CD4-positive, alpha-beta T cell treated with Interleukin-15 for 4 hours (primary cell): ENCODE results near the gene SEC24D.
A peak's percentile ranks its signal among the peaks of the same experiment; 100 is the strongest.

Experiments used
- DNase-seq: peaks from one replicate; pipeline ENCODE4 v3.0.0-alpha.2; 2020; ENCODE audit warnings: low spot score

SEC24D gene

GRCh38 chr4:118718511-118719170, 117.3 kb downstream of the SEC24D start:
- no peak for DNase-seq

DNA sequence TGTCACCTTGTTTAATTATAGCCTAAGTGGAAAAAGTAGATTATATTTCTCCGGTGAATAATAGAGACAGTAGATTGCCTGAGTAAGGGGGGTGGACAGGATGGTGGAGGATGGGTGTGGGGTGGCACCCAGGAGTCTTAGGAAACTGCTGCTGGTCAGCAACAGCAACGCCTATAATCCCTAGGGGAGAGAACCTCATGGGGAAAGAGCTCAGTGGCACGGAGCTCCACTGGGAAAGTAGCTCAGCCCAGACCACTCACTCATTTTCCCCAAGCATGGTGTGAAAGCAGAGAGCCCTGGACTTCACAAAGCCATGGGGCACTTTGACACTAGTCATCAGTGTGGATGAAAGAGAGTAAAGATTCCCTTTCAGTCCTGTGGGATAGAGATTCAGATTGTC, 119.6 kb downstream of the SEC24D start:
- no peak for DNase-seq

- DNase-seq, result no peak
These were observed 121.2 kb downstream of the SEC24D start for GRCh38 chr4:118714682-118715081.

GRCh38 chr4:118712872-118713271, 123.1 kb downstream of the SEC24D start:
- DNase-seq, result no peak

- DNase-seq, result no peak
These were observed 124.9 kb downstream of the SEC24D start for GRCh38 chr4:118711052-118711451.

DNA sequence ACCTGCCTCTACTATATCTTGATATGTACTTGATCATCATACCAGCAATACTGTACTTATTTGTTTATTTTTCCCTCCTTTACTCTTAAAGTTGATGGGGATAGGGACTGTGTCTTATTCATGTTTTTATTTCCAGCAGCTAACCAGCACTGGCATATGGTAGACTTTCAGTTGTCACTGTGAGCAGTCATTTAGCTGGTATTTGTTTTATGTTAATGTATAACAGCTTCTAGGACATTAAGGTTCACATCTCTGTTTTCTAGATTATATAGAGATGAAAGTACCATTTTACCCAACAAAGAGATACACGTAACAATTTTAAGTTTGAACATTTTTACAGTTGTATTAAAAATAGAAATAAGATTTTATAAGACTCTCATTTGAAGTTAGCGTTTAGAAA, 132.8 kb downstream of the SEC24D start:
- DNase-seq, result no peak

DNA sequence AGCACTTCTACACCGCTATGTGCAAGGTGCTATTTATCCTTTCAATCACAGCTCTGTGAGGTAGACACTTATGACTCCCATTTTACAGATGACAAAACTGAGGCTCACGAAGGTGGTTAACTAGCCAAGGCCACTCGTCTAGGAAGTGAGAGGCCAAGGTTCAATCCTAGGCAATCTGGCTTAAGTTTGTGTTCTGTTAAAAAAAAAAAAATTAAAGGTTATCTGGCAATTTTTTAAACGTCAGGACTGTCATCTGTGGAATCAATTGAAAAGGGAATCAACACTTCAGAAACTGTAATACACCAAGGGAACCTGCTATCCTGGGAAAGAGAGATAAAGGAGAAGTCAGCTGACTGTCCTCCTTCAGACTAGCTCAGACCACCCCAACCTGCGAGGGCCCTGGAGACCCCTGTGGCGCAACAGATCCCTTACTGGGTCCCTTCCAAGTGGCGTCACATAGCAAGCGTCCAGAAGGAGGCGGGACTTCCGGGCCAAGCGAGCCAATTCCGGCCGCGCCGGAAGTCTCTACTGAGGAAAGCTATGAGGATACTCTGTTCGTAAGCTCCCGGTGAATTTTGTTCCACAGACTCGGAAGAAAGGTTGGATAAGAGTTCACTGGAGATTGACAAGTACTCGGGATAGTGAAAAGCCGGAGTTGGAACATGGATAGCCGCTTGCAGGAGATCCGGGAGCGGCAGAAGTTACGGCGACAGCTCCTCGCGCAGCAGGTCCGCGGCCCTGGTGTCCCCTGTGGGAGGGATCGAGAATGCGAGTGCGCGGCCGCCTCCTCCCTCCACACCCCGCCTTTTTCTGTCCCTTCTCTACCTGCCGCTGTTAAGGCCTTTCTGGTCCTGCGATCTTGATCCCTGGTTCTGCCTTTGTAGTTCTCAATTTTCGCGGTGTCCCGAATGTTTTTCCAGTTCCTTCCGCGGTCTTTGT, 150.8 kb downstream of the SEC24D start, which contains the start of gene METTL14:
METTL14 (plus strand) TSS at position 520 of the 939 bp plus-strand sequence; CDS start at position 663, 143 bp downstream.
- DNase-seq, result peak; percentile 88

DNA sequence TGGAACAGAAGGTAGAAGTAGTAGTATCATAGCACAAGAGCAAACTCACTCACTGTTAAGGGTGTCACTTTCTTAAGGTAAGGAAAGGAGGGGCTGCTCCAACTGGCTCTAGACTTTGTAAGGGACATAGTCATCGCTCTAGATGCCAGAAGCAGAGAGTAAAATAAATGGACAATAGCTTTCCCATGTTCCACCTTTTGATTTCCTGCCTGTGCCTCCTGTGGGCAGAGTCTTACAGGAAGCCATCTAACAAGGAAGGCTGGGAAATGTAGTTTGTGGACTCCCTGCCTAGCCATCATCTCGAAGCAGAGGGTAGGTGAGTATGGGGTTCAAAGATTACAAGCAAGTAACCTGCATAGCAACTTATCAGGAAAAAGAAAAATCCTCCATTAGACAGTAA, 152.4 kb downstream of the SEC24D start:
- no peak for DNase-seq

DNA sequence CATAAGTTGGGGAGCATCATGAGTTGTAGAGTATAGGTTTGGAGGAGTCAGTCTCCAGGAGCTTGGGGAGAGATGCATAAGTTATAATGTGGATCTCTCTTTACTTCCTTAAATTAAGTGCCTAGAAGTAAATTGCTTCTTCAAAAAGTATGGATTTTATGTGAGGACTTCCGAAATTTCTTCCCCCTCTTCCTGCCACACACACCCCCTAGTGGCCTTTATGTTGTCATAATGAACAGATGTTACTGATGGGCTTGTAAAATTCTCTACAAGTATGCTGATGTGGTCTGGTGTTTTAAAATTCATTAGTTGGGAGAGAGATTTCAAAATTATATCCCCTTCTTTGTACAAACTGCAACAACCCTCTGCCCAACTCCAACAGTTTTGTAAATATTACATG, 153.0 kb downstream of the SEC24D start:
- no peak for DNase-seq

DNA sequence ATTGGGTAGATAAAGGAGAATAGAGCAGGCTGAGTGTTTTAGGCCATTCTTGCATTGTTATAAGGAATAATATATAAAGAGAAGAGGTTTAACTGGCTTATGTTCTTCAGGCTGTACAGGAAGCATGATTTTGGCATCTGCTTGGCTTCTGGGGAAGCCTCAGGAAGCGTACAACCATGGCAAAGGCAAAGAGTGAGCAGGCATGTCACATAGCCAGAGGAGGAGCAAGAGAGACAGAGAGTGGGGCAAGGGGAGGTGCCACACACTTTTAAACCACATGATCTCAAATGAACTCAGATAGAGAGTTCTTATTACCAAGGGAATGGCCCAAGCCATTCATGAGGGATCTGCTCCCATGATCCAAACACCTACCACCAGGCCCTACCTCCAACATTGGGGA, 155.1 kb downstream of the SEC24D start:
- no peak for DNase-seq

- DNase-seq, result no peak
These were observed 159.8 kb downstream of the SEC24D start for GRCh38 chr4:118676128-118676527.
